Adrenal gland (tissue), 5 donors: ENCODE measurements around the gene SLC4A9.

Source experiments
- CTCF ChIP-seq, 6 experiments: fragments of 450-650 bp in 4 of 6; fragments of 200-600 bp in 2 of 6; sonication (generic) in 1 of 6; IDR thresholded peaks; 1 replicate in 5 of 6; 2 replicates in 1 of 6; pipeline versions ENCODE4 v1.5.1 to v1.8.0; 2016 to 2021; ENCODE audit warnings: antibody characterized with exemption in 6 of 6, mild to moderate bottlenecking in 2 of 6, moderate library complexity in 1 of 6
- POLR2A ChIP-seq, 2 donors: fragments of 450-650 bp; IDR thresholded peaks; one replicate each; pipeline ENCODE4 v1.6.1; 2017; ENCODE audit warnings: antibody characterized with exemption in 2 of 2, mild to moderate bottlenecking in 2 of 2, moderate library complexity in 1 of 2
- donor health status: DM: no; HTN: no; CAD: no.

- TF ChIP-seq POLR2A (IDR thresholded peaks at IDR 0.05) (no peak), CTCF (IDR thresholded peaks at IDR 0.05) (no peak)
Observed at GRCh38 chr5:140393738-140394137, 33.7 kb downstream of the SLC4A9 start.
